ENCODE measurements around the gene NEB. TPM values are rescaled to one million over a fixed set of nuclear protein-coding genes. Genes with fewer than 3 reads are reported as not detected.

Gene NEB
- total RNA-seq, 1 experiment from 2014 or later, result 0.11 TPM

DNA sequence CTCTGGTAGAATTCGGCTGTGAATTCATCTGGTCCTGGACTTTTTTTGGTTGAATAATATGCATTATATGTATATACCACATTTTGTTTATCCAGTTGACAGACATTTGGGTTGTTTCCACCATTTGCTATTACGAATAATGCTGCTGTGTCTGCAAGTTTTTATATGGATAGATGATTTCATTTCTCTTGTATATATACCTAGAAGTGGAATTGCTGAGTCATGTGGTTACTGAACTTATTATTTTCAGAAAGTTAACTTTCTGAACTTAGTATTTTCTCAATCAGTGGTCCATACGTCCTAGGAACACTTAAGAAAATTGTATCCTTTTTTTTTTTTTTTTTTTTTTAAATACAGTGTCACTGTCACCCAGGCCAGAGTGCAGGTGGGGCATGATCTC is 261.3 kb downstream of the NEB start:
- ATAC-seq (no peak), DNase-seq (no peak)
- Histone ChIP-seq H4K20me1 (ENCODE audit: low read length) (no peaks in the 10 kb centered on the region), H3F3A (ENCODE audit: low read length, unreplicated experiment) (no peaks in the 10 kb centered on the region), H3K27me3 (ENCODE audit: low read length) (no peaks in the 10 kb centered on the region), H3K9me2 (replicated peaks; ENCODE audit: low read length) (no peaks in the 10 kb centered on the region), H3K27ac (ENCODE audit: low read length) (no peak overlapping the region), H3K9ac (ENCODE audit: low read length) (no peak overlapping the region), H3K9me3 (ENCODE audit: low read length) (no peaks in the 10 kb centered on the region), H3K4me2 (ENCODE audit: low read length) (no peak overlapping the region), H3K79me2 (ENCODE audit: low read length) (no peaks in the 10 kb centered on the region), H3K36me3 (ENCODE audit: low read depth, low read length) (peaks cover 75% of the 10 kb centered on the region), H3K4me3 (ENCODE audit: low read length) (no peak overlapping the region), H3K4me1 (ENCODE audit: insufficient read depth, low read length) (no peaks in the 10 kb centered on the region), H2AFZ (ENCODE audit: low read length) (no peak overlapping the region)
- POLR2A ChIA-PET (ENCODE audit: unreplicated experiment), result interaction anchor here (0.6 kb wide), 1 partner anchor 1025 kb away, joined by 4 read pairs; no protein-coding TSS in a partner anchor
- no TSS peak for BruUV-seq (replicated peaks)
- intact Hi-C loops (cut with micrococcal nuclease), result no loop called here
- TF ChIP-seq CTCF (conservative IDR thresholded peaks at IDR 0.05; ENCODE audit: low read depth, low read length) (no peak), EZH2phosphoT487 (IDR thresholded peaks at IDR 0.05; ENCODE audit: borderline replicate concordance, low read length) (no peak), EZH2 (IDR thresholded peaks at IDR 0.05; ENCODE audit: low read length, unreplicated experiment) (no peak)
- CTCF ChIA-PET, result no interaction called here

- Histone ChIP-seq H3K9me3 (ENCODE audit: low read length) (no peaks in the 10 kb centered on the region), H3K27me3 (ENCODE audit: low read length) (no peaks in the 10 kb centered on the region), H3K36me3 (ENCODE audit: low read depth, low read length) (peaks cover 78% of the 10 kb centered on the region), H3K4me1 (ENCODE audit: insufficient read depth, low read length) (no peaks in the 10 kb centered on the region), H3K4me3 (ENCODE audit: low read length) (no peak overlapping the region), H3K9me2 (replicated peaks; ENCODE audit: low read length) (no peaks in the 10 kb centered on the region), H3K9ac (ENCODE audit: low read length) (no peak overlapping the region), H3F3A (ENCODE audit: low read length, unreplicated experiment) (no peaks in the 10 kb centered on the region), H4K20me1 (ENCODE audit: low read length) (no peaks in the 10 kb centered on the region), H3K79me2 (ENCODE audit: low read length) (no peaks in the 10 kb centered on the region), H3K27ac (ENCODE audit: low read length) (no peak overlapping the region), H3K4me2 (ENCODE audit: low read length) (no peak overlapping the region), H2AFZ (ENCODE audit: low read length) (no peak overlapping the region)
- TF ChIP-seq EZH2 (IDR thresholded peaks at IDR 0.05; ENCODE audit: low read length, unreplicated experiment) (no peak), EZH2phosphoT487 (IDR thresholded peaks at IDR 0.05; ENCODE audit: borderline replicate concordance, low read length) (no peak), CTCF (conservative IDR thresholded peaks at IDR 0.05; ENCODE audit: low read depth, low read length) (no peak)
- ChIA-PET POLR2A (ENCODE audit: unreplicated experiment) (no interaction called here), CTCF (no interaction called here)
- no TSS peak for BruUV-seq (replicated peaks)
- intact Hi-C loops (cut with micrococcal nuclease), result no loop called here
- no peak for ATAC-seq
- DNase-seq, result no peak
These were observed 263.7 kb downstream of the NEB start for GRCh38 chr2:151470556-151470955.

DNA sequence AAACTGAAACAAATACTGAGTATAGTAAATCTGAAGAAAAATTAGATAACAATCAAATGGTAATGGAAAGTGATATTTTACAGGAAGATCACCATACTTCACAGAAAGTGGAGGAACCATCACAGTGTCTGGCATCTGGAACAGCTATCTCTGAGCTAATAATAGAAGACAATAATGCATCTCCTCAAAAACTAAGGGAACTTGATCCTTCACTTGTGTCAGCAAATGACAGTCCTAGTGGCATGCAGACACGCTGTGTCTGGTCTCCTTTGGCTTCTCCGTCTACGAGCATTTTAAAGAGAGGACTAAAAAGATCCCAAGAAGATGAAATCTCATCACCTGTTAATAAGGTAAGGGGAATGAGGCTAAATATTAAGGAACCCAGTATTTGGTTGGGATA is 268.5 kb downstream of the NEB start:
- Histone ChIP-seq H2AFZ (ENCODE audit: low read length) (no peak overlapping the region), H3K79me2 (ENCODE audit: low read length) (no peaks in the 10 kb centered on the region), H3F3A (ENCODE audit: low read length, unreplicated experiment) (no peaks in the 10 kb centered on the region), H3K9me3 (ENCODE audit: low read length) (no peaks in the 10 kb centered on the region), H3K36me3 (ENCODE audit: low read depth, low read length) (peaks cover 89% of the 10 kb centered on the region), H3K9me2 (replicated peaks; ENCODE audit: low read length) (no peaks in the 10 kb centered on the region), H3K27ac (ENCODE audit: low read length) (no peak overlapping the region), H3K27me3 (ENCODE audit: low read length) (no peaks in the 10 kb centered on the region), H4K20me1 (ENCODE audit: low read length) (no peaks in the 10 kb centered on the region), H3K4me1 (ENCODE audit: insufficient read depth, low read length) (no peaks in the 10 kb centered on the region), H3K9ac (ENCODE audit: low read length) (no peak overlapping the region), H3K4me2 (ENCODE audit: low read length) (no peak overlapping the region), H3K4me3 (ENCODE audit: low read length) (no peak overlapping the region)
- no TSS peak for BruUV-seq (replicated peaks)
- no peak for DNase-seq
- TF ChIP-seq EZH2 (IDR thresholded peaks at IDR 0.05; ENCODE audit: low read length, unreplicated experiment) (no peak), CTCF (conservative IDR thresholded peaks at IDR 0.05; ENCODE audit: low read depth, low read length) (no peak), EZH2phosphoT487 (IDR thresholded peaks at IDR 0.05; ENCODE audit: borderline replicate concordance, low read length) (no peak)
- ATAC-seq, result no peak
- ChIA-PET POLR2A (ENCODE audit: unreplicated experiment) (no interaction called here), CTCF (no interaction called here)
- intact Hi-C loops (cut with micrococcal nuclease), result no loop called here
